Measurements from ENCODE around the gene PISD. TPM values are rescaled to one million over a fixed set of nuclear protein-coding genes. Genes with fewer than 3 reads are reported as not detected.

PISD gene
- total RNA-seq, 1 experiment from 2014 or later, result 58.7 TPM

GRCh38 chr22:31574055-31574670 is 87.9 kb downstream of the PISD start:
- no peaks in the 10 kb centered on the region for H3K27me3 Mint-ChIP-seq (ENCODE audit: insufficient read depth, unreplicated experiment)
- POLR2A ChIA-PET, result no interaction called here
- no TSS peak for BruUV-seq (replicated peaks)
- no peak overlapping the region for H3K4me3 Mint-ChIP-seq (ENCODE audit: unreplicated experiment)
- CTCF ChIA-PET, result no interaction called here
- H3K4me3 ChIP-seq (ENCODE audit: low read depth, low read length), result no peak overlapping the region
- H3K27ac Mint-ChIP-seq (ENCODE audit: unreplicated experiment), result no peak overlapping the region
- H3K9me3 Mint-ChIP-seq (ENCODE audit: unreplicated experiment), result no peaks in the 10 kb centered on the region
- TF ChIP-seq CTCF (IDR thresholded peaks at IDR 0.05; ENCODE audit: insufficient read depth in 1 of 2, low read depth in 1 of 2, low read length in 1 of 2, severe bottlenecking in 1 of 2, unreplicated experiment in 1 of 2), result no peak
- H3K36me3 Mint-ChIP-seq (ENCODE audit: insufficient read depth, unreplicated experiment), result peaks cover 20% of the 10 kb centered on the region
- no peaks in the 10 kb centered on the region for H3K27me3 ChIP-seq (replicated peaks; ENCODE audit: control insufficient read depth, insufficient read depth, low read length)
- H3K36me3 ChIP-seq (ENCODE audit: control insufficient read depth, insufficient read depth, low read length), result no peaks in the 10 kb centered on the region
- no peak for DNase-seq
- H3K9me3 ChIP-seq, result no peaks in the 10 kb centered on the region
- peaks cover 30% of the 10 kb centered on the region for H3K4me1 Mint-ChIP-seq (ENCODE audit: low read depth, unreplicated experiment)
- peaks cover 14% of the 10 kb centered on the region for H3K4me1 ChIP-seq
- intact Hi-C loops (cut with micrococcal nuclease; ENCODE audit: unreplicated experiment), result no loop called here

DNA sequence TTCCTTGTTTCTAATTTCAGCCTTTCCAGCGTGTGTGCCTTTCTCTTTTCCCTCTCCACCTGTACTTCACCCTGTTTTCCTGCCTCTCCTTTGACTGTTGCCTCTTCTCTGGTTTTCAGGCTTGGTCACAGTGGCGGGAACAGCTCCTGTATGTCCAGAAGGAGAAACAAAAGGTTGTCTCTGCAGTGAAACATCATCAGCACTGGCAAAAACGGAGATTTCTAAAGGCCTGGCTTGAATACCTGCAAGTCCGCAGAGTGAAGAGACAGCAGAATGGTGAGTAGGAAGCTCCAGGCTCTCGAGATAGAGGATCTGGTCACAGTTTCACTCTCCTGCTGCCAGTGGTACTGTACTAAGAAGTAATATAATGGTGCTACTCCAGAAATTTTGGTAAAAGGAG is 89.1 kb downstream of the PISD start:
- no peak for TF ChIP-seq CTCF (IDR thresholded peaks at IDR 0.05; ENCODE audit: insufficient read depth in 1 of 2, low read depth in 1 of 2, low read length in 1 of 2, severe bottlenecking in 1 of 2, unreplicated experiment in 1 of 2)
- H3K4me3 ChIP-seq (ENCODE audit: low read depth, low read length), result no peak overlapping the region
- H3K27me3 ChIP-seq (replicated peaks; ENCODE audit: control insufficient read depth, insufficient read depth, low read length), result no peaks in the 10 kb centered on the region
- peaks cover 20% of the 10 kb centered on the region for H3K36me3 Mint-ChIP-seq (ENCODE audit: insufficient read depth, unreplicated experiment)
- POLR2A ChIA-PET, result no interaction called here
- intact Hi-C loops (cut with micrococcal nuclease; ENCODE audit: unreplicated experiment), result no loop called here
- H3K9me3 ChIP-seq, result no peaks in the 10 kb centered on the region
- H3K4me1 ChIP-seq, result peaks cover 4% of the 10 kb centered on the region; the same call in 1 of the 2 replicates
- H3K9me3 Mint-ChIP-seq (ENCODE audit: unreplicated experiment), result no peaks in the 10 kb centered on the region
- H3K27me3 Mint-ChIP-seq (ENCODE audit: insufficient read depth, unreplicated experiment), result no peaks in the 10 kb centered on the region
- BruUV-seq (replicated peaks), result no TSS peak
- no peak overlapping the region for H3K27ac Mint-ChIP-seq (ENCODE audit: unreplicated experiment)
- no peak overlapping the region for H3K4me3 Mint-ChIP-seq (ENCODE audit: unreplicated experiment)
- no peaks in the 10 kb centered on the region for H3K36me3 ChIP-seq (ENCODE audit: control insufficient read depth, insufficient read depth, low read length)
- DNase-seq, result no peak
- H3K4me1 Mint-ChIP-seq (ENCODE audit: low read depth, unreplicated experiment), result peaks cover 30% of the 10 kb centered on the region
- CTCF ChIA-PET, result no interaction called here

- H3K4me3 ChIP-seq (ENCODE audit: low read depth, low read length), result no peak overlapping the region
- H3K36me3 Mint-ChIP-seq (ENCODE audit: insufficient read depth, unreplicated experiment), result no peaks in the 10 kb centered on the region
- TF ChIP-seq CTCF (IDR thresholded peaks at IDR 0.05; ENCODE audit: insufficient read depth in 1 of 2, low read depth in 1 of 2, low read length in 1 of 2, severe bottlenecking in 1 of 2, unreplicated experiment in 1 of 2), result no peak
- no peaks in the 10 kb centered on the region for H3K9me3 ChIP-seq
- BruUV-seq (replicated peaks), result no TSS peak
- CTCF ChIA-PET, result no interaction called here
- no peaks in the 10 kb centered on the region for H3K9me3 Mint-ChIP-seq (ENCODE audit: unreplicated experiment)
- intact Hi-C loops (cut with micrococcal nuclease; ENCODE audit: unreplicated experiment), result no loop called here
- H3K27ac Mint-ChIP-seq (ENCODE audit: unreplicated experiment), result no peak overlapping the region
- peaks cover 11% of the 10 kb centered on the region for H3K4me1 Mint-ChIP-seq (ENCODE audit: low read depth, unreplicated experiment)
- no peaks in the 10 kb centered on the region for H3K27me3 Mint-ChIP-seq (ENCODE audit: insufficient read depth, unreplicated experiment)
- no peaks in the 10 kb centered on the region for H3K4me1 ChIP-seq
- POLR2A ChIA-PET, result no interaction called here
- no peaks in the 10 kb centered on the region for H3K36me3 ChIP-seq (ENCODE audit: control insufficient read depth, insufficient read depth, low read length)
- H3K27me3 ChIP-seq (replicated peaks; ENCODE audit: control insufficient read depth, insufficient read depth, low read length), result no peaks in the 10 kb centered on the region
- H3K4me3 Mint-ChIP-seq (ENCODE audit: unreplicated experiment), result no peak overlapping the region
- no peak for DNase-seq
Observed at GRCh38 chr22:31569126-31569525, 92.9 kb downstream of the PISD start.

Small RNA genes lying within 50 kb of the gene (microRNA-seq; reads per million reads assigned to microRNA genes)
- gene MIR7109, result not detected

Other genes with a start within 250 kb of the PISD start
- 37.0 and 39.7 TPM in 2 replicates for gene EIF4ENIF1, start 172.4 kb downstream of the PISD start, total RNA-seq (2022)
- 55.2 and 62.6 TPM in 2 replicates for gene SFI1, start 165.7 kb downstream of the PISD start, total RNA-seq (2022)
- 41.6 and 42.5 TPM in 2 replicates for gene PRR14L, start 87.9 kb upstream of the PISD start, total RNA-seq (2022)
- gene DEPDC5, start 91.8 kb upstream of the PISD start, total RNA-seq (2022), result 19.4 and 29.8 TPM in 2 replicates

Measured in Caco-2 (cell line).